ENCODE data around the gene DCTN4.
"Not testable (repeated sequence)": the region's sequence is repeated elsewhere in the genome, so short reads cannot be mapped to it uniquely, and the experiment has no call there.

DCTN4 gene

GRCh38 chr5:150778088-150778516 lies 19.3 kb upstream of the DCTN4 start:
- no peak for DNase-seq

- DNase-seq: no peak
Observed at GRCh38 chr5:150777685-150778084, 18.9 kb upstream of the DCTN4 start.

GRCh38 chr5:150774145-150774544 lies 15.3 kb upstream of the DCTN4 start:
- DNase-seq: peak; percentile 43 to 46

- peak; percentile 33 to 47 for DNase-seq
Observed at GRCh38 chr5:150771034-150771795, 12.4 kb upstream of the DCTN4 start.

- DNase-seq: peak in 1 of 2 experiments; percentile 40
Observed at GRCh38 chr5:150766251-150766650, 7.4 kb upstream of the DCTN4 start.

GRCh38 chr5:150765799-150766169 lies 7.0 kb upstream of the DCTN4 start:
- peak; percentile 47 to 54 for DNase-seq

GRCh38 chr5:150765011-150765798 lies 6.4 kb upstream of the DCTN4 start:
- DNase-seq: peak; percentile 54 to 61

- DNase-seq: peak; percentile 97 to 98
Observed at GRCh38 chr5:150764530-150764929, 5.7 kb upstream of the DCTN4 start.

- DNase-seq: peak; percentile 93 to 97
Observed at GRCh38 chr5:150763023-150763769, 4.4 kb upstream of the DCTN4 start.

- DNase-seq: peak; percentile 12 to 22
Observed at GRCh38 chr5:150762211-150762610, 3.4 kb upstream of the DCTN4 start.

GRCh38 chr5:150759334-150759583 lies 442 bp upstream of the DCTN4 start:
- DNase-seq: no peak

GRCh38 chr5:150758203-150758530 lies 650 bp downstream of the DCTN4 start:
- DNase-seq: no peak

- DNase-seq: no peak
Observed at GRCh38 chr5:150757087-150757649, 1.6 kb downstream of the DCTN4 start.

- no peak for DNase-seq
Observed at GRCh38 chr5:150753863-150754262, 5.0 kb downstream of the DCTN4 start.

- DNase-seq: no peak
Observed at GRCh38 chr5:150753463-150753862, 5.4 kb downstream of the DCTN4 start.

GRCh38 chr5:150751096-150751891 lies 7.5 kb downstream of the DCTN4 start:
- no peak for DNase-seq

- no peak for DNase-seq
Observed at GRCh38 chr5:150750469-150750868, 8.3 kb downstream of the DCTN4 start.

- not testable (repeated sequence) for DNase-seq
Observed at GRCh38 chr5:150743142-150743488, 15.7 kb downstream of the DCTN4 start.

- DNase-seq: not testable (repeated sequence)
Observed at GRCh38 chr5:150742455-150743141, 16.2 kb downstream of the DCTN4 start.

- no peak for DNase-seq
Observed at GRCh38 chr5:150740992-150741391, 17.8 kb downstream of the DCTN4 start.

GRCh38 chr5:150738862-150739261 lies 20.0 kb downstream of the DCTN4 start:
- no peak for DNase-seq
